ENCODE data around the gene SLIT3. TPM values are rescaled to one million over a fixed set of nuclear protein-coding genes. Genes with fewer than 3 reads are reported as not detected.

Gene SLIT3
- total and polyA plus RNA-seq, 9 of the 15 experiments (the other 6 are each of a cell fraction or from before 2014, with no cell fraction given) = 0.01 to 0.04 TPM; not detected in 7

DNA sequence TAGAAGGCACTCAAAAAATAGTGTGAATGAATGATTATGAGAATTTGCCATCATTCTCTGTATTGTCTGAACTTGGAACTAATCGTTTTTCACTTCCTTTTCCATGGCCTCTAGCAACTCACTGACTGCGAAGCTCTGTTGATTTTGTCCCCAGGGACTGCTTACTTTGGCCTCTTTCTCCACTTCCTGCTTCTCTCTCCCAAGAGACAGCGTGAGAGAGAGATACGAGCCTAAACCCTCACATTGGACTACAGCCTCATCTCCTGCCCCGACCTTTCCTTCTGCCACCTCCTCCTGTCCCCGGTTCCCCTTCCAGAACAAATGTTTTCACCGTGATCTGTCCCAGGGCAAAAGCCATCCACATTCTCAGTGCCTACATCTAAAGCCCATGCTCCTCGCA, 421.0 kb downstream of the SLIT3 start:
- Histone ChIP-seq H3K27ac (ENCODE audit: extremely low read depth, low read depth, low read length) (no peak overlapping the region), H3K9ac (ENCODE audit: insufficient read depth in 1 of 2, low read depth in 2 of 2, low read length in 2 of 2) (no peak overlapping the region), H3K27me3 (ENCODE audit: control insufficient read depth in 2 of 2, insufficient read depth in 2 of 2, low read length in 2 of 2) (peaks cover 5 to 47% of the 10 kb centered on the region in 2 experiments; a peak in 4 of 5 replicates), H3K4me3 (no peak overlapping the region), H3K4me2 (ENCODE audit: insufficient read depth, low read length) (no peak overlapping the region), H3K79me2 (ENCODE audit: control insufficient read depth, insufficient read depth, low read length) (no peaks in the 10 kb centered on the region), H2AFZ (ENCODE audit: low read depth, low read length) (no peak overlapping the region), H3K9me3 (replicated peaks; ENCODE audit: control insufficient read depth, insufficient read depth, low read depth, low read length) (no peaks in the 10 kb centered on the region), H4K20me1 (replicated peaks; ENCODE audit: control insufficient read depth, insufficient read depth, low read length) (no peaks in the 10 kb centered on the region; the same call in 1 of the 2 replicates), H3K4me1 (replicated peaks in 1 of 2; ENCODE audit: control insufficient read depth in 2 of 2, insufficient read depth in 2 of 2, low read length in 2 of 2) (no peaks in the 10 kb centered on the region), H3K9me1 (ENCODE audit: control insufficient read depth, insufficient read depth, low read length) (no peaks in the 10 kb centered on the region), H3K36me3 (ENCODE audit: control insufficient read depth, insufficient read depth, low read length) (no peaks in the 10 kb centered on the region)
- BruUV-seq (replicated peaks) = no TSS peak
- CTCF ChIA-PET (ENCODE audit: low intra/inter-chr PET ratio) = no interaction called here
- ATAC-seq (no peak), FAIRE-seq (no peak), DNase-seq (ENCODE audit: extremely low read depth in 1 of 4, low spot score in 3 of 4) (no peak)
- in situ Hi-C loops (cut with MboI) (no loop called here), intact Hi-C loops (cut with micrococcal nuclease) (loop anchor here (10.0 kb wide), 1 partner anchor 195 kb away; no protein-coding TSS in a partner anchor)
- 0% methylated on average over 6 of the region's 8 CpGs for WGBS (ENCODE audit: insufficient coverage, low coverage, missing lambda C conversion rate)
- POLR2A ChIA-PET = interaction anchor here (0.5 to 1.3 kb wide), 3 partner anchors 13 to 25 kb away, joined by 3 to 5 read pairs (median 4); no protein-coding TSS in a partner anchor
- TF ChIP-seq RBM17 (IDR thresholded peaks at IDR 0.05; ENCODE audit: borderline replicate concordance, low read depth, low read length) (no peak), NR2F6 (CRISPR knock-in tag; IDR thresholded peaks at IDR 0.05) (no peak), ZNF197 (CRISPR knock-in tag; IDR thresholded peaks at IDR 0.05; ENCODE audit: low read depth) (no peak), DLX4 (CRISPR knock-in tag; IDR thresholded peaks at IDR 0.05) (no peak), ZNF324 (CRISPR knock-in tag; IDR thresholded peaks at IDR 0.05) (no peak), JUN (IDR thresholded peaks at IDR 0.05; ENCODE audit: borderline replicate concordance, low read depth, low read length) (no peak), JUN (CRISPR knock-in tag; IDR thresholded peaks at IDR 0.05; ENCODE audit: borderline replicate concordance) (no peak), HNRNPLL (IDR thresholded peaks at IDR 0.05; ENCODE audit: low read depth, low read length, poor library complexity, severe bottlenecking) (no peak), NUFIP1 (IDR thresholded peaks at IDR 0.05; ENCODE audit: partially characterized antibody) (no peak), ZNF57 (CRISPR knock-in tag; IDR thresholded peaks at IDR 0.05) (no peak), FOXO4 (CRISPR knock-in tag; IDR thresholded peaks at IDR 0.05) (no peak), CREBBP (IDR thresholded peaks at IDR 0.05; ENCODE audit: low read depth, low read length) (no peak)
- TF ChIP-seq, protein P1, sequence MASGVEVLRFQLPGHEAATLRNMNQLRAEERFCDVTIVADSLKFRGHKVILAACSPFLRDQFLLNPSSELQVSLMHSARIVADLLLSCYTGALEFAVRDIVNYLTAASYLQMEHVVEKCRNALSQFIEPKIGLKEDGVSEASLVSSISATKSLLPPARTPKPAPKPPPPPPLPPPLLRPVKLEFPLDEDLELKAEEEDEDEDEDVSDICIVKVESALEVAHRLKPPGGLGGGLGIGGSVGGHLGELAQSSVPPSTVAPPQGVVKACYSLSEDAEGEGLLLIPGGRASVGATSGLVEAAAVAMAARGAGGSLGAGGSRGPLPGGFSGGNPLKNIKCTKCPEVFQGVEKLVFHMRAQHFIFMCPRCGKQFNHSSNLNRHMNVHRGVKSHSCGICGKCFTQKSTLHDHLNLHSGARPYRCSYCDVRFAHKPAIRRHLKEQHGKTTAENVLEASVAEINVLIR (CRISPR knock-in tag; IDR thresholded peaks at IDR 0.05) = no peak
- TF ChIP-seq, protein P2, sequence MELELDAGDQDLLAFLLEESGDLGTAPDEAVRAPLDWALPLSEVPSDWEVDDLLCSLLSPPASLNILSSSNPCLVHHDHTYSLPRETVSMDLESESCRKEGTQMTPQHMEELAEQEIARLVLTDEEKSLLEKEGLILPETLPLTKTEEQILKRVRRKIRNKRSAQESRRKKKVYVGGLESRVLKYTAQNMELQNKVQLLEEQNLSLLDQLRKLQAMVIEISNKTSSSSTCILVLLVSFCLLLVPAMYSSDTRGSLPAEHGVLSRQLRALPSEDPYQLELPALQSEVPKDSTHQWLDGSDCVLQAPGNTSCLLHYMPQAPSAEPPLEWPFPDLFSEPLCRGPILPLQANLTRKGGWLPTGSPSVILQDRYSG (tag; conservative IDR thresholded peaks at IDR 0.05; ENCODE audit: low read depth) = no peak
